K562 (cell line): Measurements from ENCODE around the gene SPHK2. TPM values are rescaled to one million over a fixed set of nuclear protein-coding genes. Genes with fewer than 3 reads are reported as not detected.

Experiments
- BMI1 ChIP-seq: fragments of 150-350 bp; IDR thresholded peaks from 2 replicates; pipeline ENCODE4 v1.6.1; 2014; ENCODE audit warnings: low read length
- CHD2 ChIP-seq: IDR thresholded peaks from 2 replicates; pipeline ENCODE4 v1.6.1; 2011; ENCODE audit warnings: low read depth, low read length
- FOXJ3 ChIP-seq: sonication (generic); formaldehyde crosslinking; IDR thresholded peaks from 2 replicates; pipeline ENCODE4 v1.4.0; 2020; ENCODE audit warnings: mild to moderate bottlenecking, missing genetic modification reagents
- HNRNPLL ChIP-seq: fragments of 200-400 bp; formaldehyde crosslinking; IDR thresholded peaks from 2 replicates; pipeline ENCODE4 v1.6.1; 2017; ENCODE audit warnings: low read length, low read depth, mild to moderate bottlenecking; ENCODE audit not compliant: poor library complexity, severe bottlenecking
- KDM4B ChIP-seq, 2 experiments: fragments of 450-650 bp in 1 of 2; sonication (generic) in 1 of 2; IDR thresholded peaks; 2 replicates each; pipeline ENCODE4 v1.6.1; 2016 to 2017; ENCODE audit warnings: borderline replicate concordance in 2 of 2, antibody characterized with exemption in 1 of 2, low read depth in 1 of 2, mild to moderate bottlenecking in 1 of 2
- POLR2AphosphoS2 ChIP-seq: IDR thresholded peaks from 2 replicates; pipeline ENCODE4 v1.6.1; 2012; ENCODE audit warnings: low read length, improper control_type of control experiment
- PPARD ChIP-seq: fragments of 250-450 bp; sonication (Bioruptor Pico); IDR thresholded peaks from 2 replicates; pipeline ENCODE4 v1.8.0; 2022; ENCODE audit warnings: inconsistent platforms, mild to moderate bottlenecking, moderate library complexity
- RBFOX2 ChIP-seq: fragments of 200-400 bp; formaldehyde crosslinking; IDR thresholded peaks from 2 replicates; pipeline ENCODE4 v1.6.1; 2017; ENCODE audit warnings: low read depth, mild to moderate bottlenecking, low read length, moderate library complexity
- RBM22 ChIP-seq: fragments of 200-400 bp; formaldehyde crosslinking; IDR thresholded peaks from 2 replicates; pipeline ENCODE4 v1.6.1; 2018; ENCODE audit warnings: low read length, low read depth; ENCODE audit not compliant: poor library complexity, severe bottlenecking
- SMAD1 ChIP-seq: fragments of 150-350 bp; IDR thresholded peaks from 2 replicates; pipeline ENCODE4 v1.6.1; 2014; ENCODE audit warnings: low read length, low read depth; ENCODE audit not compliant: partially characterized antibody
- SMARCA4 ChIP-seq: fragments of 450-650 bp; IDR thresholded peaks from 2 replicates; pipeline ENCODE4 v1.6.1; 2016
- SP2 ChIP-seq: IDR thresholded peaks from 2 replicates; pipeline ENCODE4 v1.6.1; 2011; ENCODE audit warnings: mild to moderate bottlenecking, low read depth, low read length, moderate library complexity; ENCODE audit not compliant: poor library complexity, severe bottlenecking; ENCODE audit errors: extremely low read depth
- TCF3 ChIP-seq: sonication (generic); formaldehyde crosslinking; IDR thresholded peaks from 2 replicates; pipeline ENCODE4 v1.4.0; 2020; ENCODE audit warnings: mild to moderate bottlenecking, missing genetic modification reagents
- ZNF217 ChIP-seq: sonication (generic); formaldehyde crosslinking; IDR thresholded peaks from 2 replicates; pipeline ENCODE4 v1.8.0; 2022; ENCODE audit warnings: mild to moderate bottlenecking, missing genetic modification reagents
- polyA plus RNA-seq, 8 experiments: library from polyadenylated mRNA; depleted of rRNA in 4 of 8; stranded (reverse) in 5 of 8; unstranded in 3 of 8; fragments of >200 nt; fragmentation: Nextera tagmentation in 2 of 8; fragmentation: Illumina TruSeq in 1 of 8; extraction: Ambion mirVana in 2 of 8; extraction: Trizol in 1 of 8; gene quantifications; 2 replicates each; pipeline versions ENCODE4 v1.2.1 to v1.2.3, GENCODE V29; 2011 to 2014; ENCODE audit warnings: inconsistent platforms in 1 of 8, missing spikeins in 1 of 8
- total RNA-seq, 7 experiments: library from RNA; depleted of rRNA in 6 of 7; stranded (reverse); fragments of >200 nt in 6 of 7; fragmentation: Illumina TruSeq in 2 of 7; extraction: Trizol in 2 of 7; gene quantifications; 2 replicates each; pipeline versions ENCODE4 v1.2.1 to v1.2.3, GENCODE V29; 2011 to 2021; ENCODE audit warnings: low replicate concordance in 1 of 7
- TF ChIP-seq, protein P1 (sequence below), 2 experiments: fragments of 450-650 bp in 1 of 2; sonication (generic) in 1 of 2; formaldehyde crosslinking in 1 of 2; IDR thresholded peaks; 2 replicates each; pipeline versions ENCODE4 v1.7.1 to v1.9.0; 2016 to 2022; ENCODE audit warnings: inconsistent platforms in 1 of 2, mild to moderate bottlenecking in 1 of 2, missing genetic modification reagents in 1 of 2

The SPHK2 gene
- total and polyA plus RNA-seq, 9 of the 15 experiments (the other 6 are each of a cell fraction or from before 2014, with no cell fraction given): 0.10 to 15.2 (median 2.9) TPM

DNA sequence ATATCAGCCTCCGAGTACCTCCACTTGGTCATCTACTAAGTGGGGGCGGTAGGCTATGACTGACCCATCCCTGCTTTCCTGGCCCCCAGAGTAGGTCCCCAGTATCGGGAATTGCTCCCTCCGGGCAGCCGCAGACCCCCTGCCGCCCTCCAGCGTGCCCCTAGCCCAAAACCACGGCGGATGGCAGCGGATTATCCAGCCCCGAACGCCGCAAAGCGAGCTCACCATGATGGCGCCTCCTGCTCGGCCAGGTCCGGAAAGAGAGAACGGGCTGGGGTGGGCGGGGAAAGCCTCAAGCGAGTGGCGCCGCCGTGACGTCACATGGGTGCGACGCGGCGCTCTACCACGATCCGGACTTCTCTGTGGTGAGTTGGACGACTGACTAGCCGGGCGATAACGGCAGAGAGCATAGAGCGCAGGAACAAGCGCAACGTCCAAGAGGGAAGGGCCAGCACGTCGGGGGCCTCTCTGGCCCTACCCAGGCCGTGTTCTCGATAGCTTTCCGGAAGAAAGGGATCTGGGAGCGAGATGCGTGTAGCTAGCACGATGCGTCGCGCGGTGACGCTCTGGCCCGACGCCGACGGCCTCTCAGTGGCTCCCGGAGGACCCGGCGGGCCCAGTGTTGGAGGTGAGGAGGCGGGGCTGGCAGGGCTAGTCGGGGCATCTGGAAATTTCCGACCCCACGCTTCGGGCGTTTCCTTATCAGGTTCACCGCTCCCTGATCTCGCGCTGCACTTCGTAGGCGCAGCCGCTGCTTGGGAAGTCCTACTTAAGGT lies at the start of gene SPHK2, which contains the start of gene RPL18 (continued):
- TF ChIP-seq BMI1 (no peak), TCF3 (CRISPR knock-in tag) (peak; percentile 43; the same call in 1 of the 2 replicates), HNRNPLL (peak; percentile 90), PPARD (CRISPR knock-in tag) (no peak), SMARCA4 (peak; percentile 61; the same call in 1 of the 2 replicates), SMAD1 (no peak), ZNF217 (CRISPR knock-in tag) (no peak), CHD2 (peak; percentile 35; the same call in 1 of the 2 replicates), RBFOX2 (peak; percentile 100), SP2 (peak; percentile 99), FOXJ3 (CRISPR knock-in tag) (no peak), POLR2AphosphoS2 (peak; percentile 88), KDM4B (IDR thresholded peaks at IDR 0.05; ENCODE audit: borderline replicate concordance in 2 of 2, low read depth in 1 of 2) (0 out of 4 replicates have a peak, but pooled peaks of 1 of the 2 experiments have one; percentile 86), RBM22 (peak; percentile 79)
- TF ChIP-seq, protein P1, sequence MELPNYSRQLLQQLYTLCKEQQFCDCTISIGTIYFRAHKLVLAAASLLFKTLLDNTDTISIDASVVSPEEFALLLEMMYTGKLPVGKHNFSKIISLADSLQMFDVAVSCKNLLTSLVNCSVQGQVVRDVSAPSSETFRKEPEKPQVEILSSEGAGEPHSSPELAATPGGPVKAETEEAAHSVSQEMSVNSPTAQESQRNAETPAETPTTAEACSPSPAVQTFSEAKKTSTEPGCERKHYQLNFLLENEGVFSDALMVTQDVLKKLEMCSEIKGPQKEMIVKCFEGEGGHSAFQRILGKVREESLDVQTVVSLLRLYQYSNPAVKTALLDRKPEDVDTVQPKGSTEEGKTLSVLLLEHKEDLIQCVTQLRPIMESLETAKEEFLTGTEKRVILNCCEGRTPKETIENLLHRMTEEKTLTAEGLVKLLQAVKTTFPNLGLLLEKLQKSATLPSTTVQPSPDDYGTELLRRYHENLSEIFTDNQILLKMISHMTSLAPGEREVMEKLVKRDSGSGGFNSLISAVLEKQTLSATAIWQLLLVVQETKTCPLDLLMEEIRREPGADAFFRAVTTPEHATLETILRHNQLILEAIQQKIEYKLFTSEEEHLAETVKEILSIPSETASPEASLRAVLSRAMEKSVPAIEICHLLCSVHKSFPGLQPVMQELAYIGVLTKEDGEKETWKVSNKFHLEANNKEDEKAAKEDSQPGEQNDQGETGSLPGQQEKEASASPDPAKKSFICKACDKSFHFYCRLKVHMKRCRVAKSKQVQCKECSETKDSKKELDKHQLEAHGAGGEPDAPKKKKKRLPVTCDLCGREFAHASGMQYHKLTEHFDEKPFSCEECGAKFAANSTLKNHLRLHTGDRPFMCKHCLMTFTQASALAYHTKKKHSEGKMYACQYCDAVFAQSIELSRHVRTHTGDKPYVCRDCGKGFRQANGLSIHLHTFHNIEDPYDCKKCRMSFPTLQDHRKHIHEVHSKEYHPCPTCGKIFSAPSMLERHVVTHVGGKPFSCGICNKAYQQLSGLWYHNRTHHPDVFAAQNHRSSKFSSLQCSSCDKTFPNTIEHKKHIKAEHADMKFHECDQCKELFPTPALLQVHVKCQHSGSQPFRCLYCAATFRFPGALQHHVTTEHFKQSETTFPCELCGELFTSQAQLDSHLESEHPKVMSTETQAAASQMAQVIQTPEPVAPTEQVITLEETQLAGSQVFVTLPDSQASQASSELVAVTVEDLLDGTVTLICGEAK (IDR thresholded peaks at IDR 0.05): peak; percentile 94
- TF ChIP-seq, protein P1 (CRISPR knock-in tag; IDR thresholded peaks at IDR 0.05): no peak
